OCI-LY1 (cell line): ENCODE data around the gene ETFB.

Experiments used
- EZH2 ChIP-seq: fragments of 200-600 bp; sonication (generic), shearing (Covaris generic); IDR thresholded peaks from 2 replicates; pipeline ENCODE4 v1.8.0; 2017; ENCODE audit warnings: borderline replicate concordance, mixed run types, mild to moderate bottlenecking, antibody characterized with exemption, low read length, moderate library complexity, mixed read lengths
- TF ChIP-seq, protein P1 (sequence below): fragments of 200-600 bp; sonication (generic), shearing (Covaris generic); IDR thresholded peaks from 2 replicates; pipeline ENCODE4 v1.5.1; 2017; ENCODE audit warnings: mild to moderate bottlenecking, antibody characterized with exemption, low read length, moderate library complexity, mixed read lengths

DNA sequence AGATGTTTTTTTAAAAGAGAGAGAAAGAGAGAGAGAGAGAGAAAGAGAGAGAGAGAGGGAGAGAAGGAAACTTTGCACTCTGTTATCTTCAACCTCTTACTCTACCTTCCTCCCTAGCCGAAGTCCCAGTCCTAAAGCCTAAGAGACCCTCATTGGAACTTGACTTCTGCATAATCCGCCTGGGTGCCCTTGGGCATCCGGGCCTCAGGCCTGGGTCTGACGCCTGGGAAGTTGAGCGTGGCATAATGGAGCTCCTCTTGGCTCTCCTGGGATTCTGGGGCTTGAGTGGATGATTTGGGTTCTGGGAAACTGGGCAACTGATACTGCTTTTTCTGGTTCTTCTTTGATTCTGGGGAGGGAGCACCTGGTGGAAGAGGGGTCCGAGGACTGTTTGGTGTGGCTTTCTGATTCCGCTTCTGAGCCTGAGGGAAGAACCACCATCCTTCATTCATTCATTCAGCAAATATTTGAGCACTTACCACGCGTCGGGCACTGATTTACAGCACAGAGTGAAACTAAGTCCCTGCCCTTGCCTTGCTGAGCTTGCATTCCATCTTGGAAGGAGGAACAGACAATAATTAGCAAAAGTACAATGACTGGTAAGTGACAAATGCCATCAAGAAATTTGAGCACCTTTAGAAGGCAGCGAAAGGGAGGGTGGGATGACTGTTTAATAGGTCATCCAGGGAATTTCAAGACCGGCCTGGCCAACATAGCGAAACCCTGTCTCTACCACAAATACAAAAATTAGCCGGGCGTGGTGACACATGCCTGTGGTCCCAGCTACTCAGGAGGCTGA is 45.0 kb upstream of the ETFB start:
- TF ChIP-seq, protein P1, sequence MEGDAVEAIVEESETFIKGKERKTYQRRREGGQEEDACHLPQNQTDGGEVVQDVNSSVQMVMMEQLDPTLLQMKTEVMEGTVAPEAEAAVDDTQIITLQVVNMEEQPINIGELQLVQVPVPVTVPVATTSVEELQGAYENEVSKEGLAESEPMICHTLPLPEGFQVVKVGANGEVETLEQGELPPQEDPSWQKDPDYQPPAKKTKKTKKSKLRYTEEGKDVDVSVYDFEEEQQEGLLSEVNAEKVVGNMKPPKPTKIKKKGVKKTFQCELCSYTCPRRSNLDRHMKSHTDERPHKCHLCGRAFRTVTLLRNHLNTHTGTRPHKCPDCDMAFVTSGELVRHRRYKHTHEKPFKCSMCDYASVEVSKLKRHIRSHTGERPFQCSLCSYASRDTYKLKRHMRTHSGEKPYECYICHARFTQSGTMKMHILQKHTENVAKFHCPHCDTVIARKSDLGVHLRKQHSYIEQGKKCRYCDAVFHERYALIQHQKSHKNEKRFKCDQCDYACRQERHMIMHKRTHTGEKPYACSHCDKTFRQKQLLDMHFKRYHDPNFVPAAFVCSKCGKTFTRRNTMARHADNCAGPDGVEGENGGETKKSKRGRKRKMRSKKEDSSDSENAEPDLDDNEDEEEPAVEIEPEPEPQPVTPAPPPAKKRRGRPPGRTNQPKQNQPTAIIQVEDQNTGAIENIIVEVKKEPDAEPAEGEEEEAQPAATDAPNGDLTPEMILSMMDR = no peak
- no peak for TF ChIP-seq EZH2
